SK-N-SH (cell line): ENCODE data around the gene MS4A15.

ENCODE experiments used
- CTCF ChIP-seq: fragments of 200-600 bp; sonication (generic); IDR thresholded peaks from 2 replicates; pipeline ENCODE4 v1.6.1; 2017; ENCODE audit warnings: antibody characterized with exemption, mild to moderate bottlenecking, moderate library complexity
- ELF1 ChIP-seq: IDR thresholded peaks from 2 replicates; pipeline ENCODE4 v1.4.0; 2012
- GABPA ChIP-seq: IDR thresholded peaks from 2 replicates; pipeline ENCODE4 v1.4.0; 2012; ENCODE audit warnings: low read depth, mild to moderate bottlenecking
- SIN3A ChIP-seq: IDR thresholded peaks from 2 replicates; pipeline ENCODE4 v1.6.1; 2012; ENCODE audit warnings: low read depth, mild to moderate bottlenecking, low read length, moderate library complexity, borderline replicate concordance

GRCh38 chr11:60771146-60771545 lies 14.5 kb downstream of the MS4A15 start:
- TF ChIP-seq CTCF (no peak), SIN3A (no peak), GABPA (no peak), ELF1 (no peak)
